ENCODE measurements around the gene VTN. TPM values are rescaled to one million over a fixed set of nuclear protein-coding genes. Genes with fewer than 3 reads are reported as not detected.

Gene VTN
- total and polyA plus RNA-seq, 4 experiments from 2014 or later, result 0.28 TPM; not detected in 3

- intact Hi-C loops (cut with micrococcal nuclease), result no loop called here
- POLR2A ChIA-PET (ENCODE audit: partially characterized antibody), result interaction anchor here (3.5 to 4.7 kb wide), 2 partner anchors 15 to 22 kb away, joined by 39 to 130 read pairs; partner anchors contain the start of genes POLDIP2 and TMEM97
- peaks cover 3 to 25% of the 10 kb centered on the region in 2 donors for H3K36me3 Mint-ChIP-seq
- peak overlapping the region; percentile 97 to 98 (median 97) for H3K27ac Mint-ChIP-seq
- H3K27me3 Mint-ChIP-seq, result no peaks in the 10 kb centered on the region
- H3K4me3 Mint-ChIP-seq, result peak overlapping the region; percentile 95 to 98 (median 97)
- peaks cover 27 to 62% (median 42%) of the 10 kb centered on the region in 4 donors for H3K4me1 Mint-ChIP-seq
- CTCF ChIA-PET (ENCODE audit: partially characterized antibody), result interaction anchor here (1.5 to 2.8 kb wide), 4 partner anchors 9 to 527 kb away, joined by 3 to 6 read pairs (median 4); no protein-coding TSS in a partner anchor
- Histone ChIP-seq H3K36me3 (ENCODE audit: insufficient read depth, low read length) (peaks cover 4% of the 10 kb centered on the region), H3K27me3 (ENCODE audit: insufficient read depth, low read length) (no peaks in the 10 kb centered on the region), H3K27ac (ENCODE audit: low read depth, low read length) (no peak overlapping the region), H3K9me3 (ENCODE audit: control insufficient read depth in 1 of 2, low read length in 2 of 2) (no peaks in the 10 kb centered on the region), H3K4me3 (ENCODE audit: low read length in 2 of 2) (peak overlapping the region in 1 of 2 donors; percentile 95), H3K4me1 (ENCODE audit: insufficient read depth, low read length) (peaks cover 30% of the 10 kb centered on the region)
- DNase-seq, result no peak
- no peaks in the 10 kb centered on the region for H3K9me3 Mint-ChIP-seq
Observed at GRCh38 chr17:28334171-28334570, 35.9 kb downstream of the VTN start.

- DNase-seq, result no peak
- peaks cover 27 to 55% (median 42%) of the 10 kb centered on the region in 4 donors for H3K4me1 Mint-ChIP-seq
- Histone ChIP-seq H3K36me3 (ENCODE audit: insufficient read depth, low read length) (no peaks in the 10 kb centered on the region), H3K4me3 (ENCODE audit: low read length in 2 of 2) (no peak overlapping the region), H3K27me3 (ENCODE audit: insufficient read depth, low read length) (no peaks in the 10 kb centered on the region), H3K4me1 (ENCODE audit: insufficient read depth, low read length) (peaks cover 30% of the 10 kb centered on the region), H3K9me3 (ENCODE audit: control insufficient read depth in 1 of 2, low read length in 2 of 2) (no peaks in the 10 kb centered on the region), H3K27ac (ENCODE audit: low read depth, low read length) (no peak overlapping the region)
- ChIA-PET POLR2A (ENCODE audit: partially characterized antibody) (interaction anchor here (0.9 to 4.7 kb wide), 3 partner anchors 14 to 23 kb away, joined by 4 to 130 read pairs (median 39); partner anchors contain the start of genes POLDIP2 and TMEM97), CTCF (ENCODE audit: partially characterized antibody) (interaction anchor here (1.4 to 2.8 kb wide), 4 partner anchors 8 to 83 kb away, joined by 3 to 6 read pairs (median 4); no protein-coding TSS in a partner anchor)
- peak overlapping the region in 1 of 8 donors; percentile 95 for H3K4me3 Mint-ChIP-seq
- intact Hi-C loops (cut with micrococcal nuclease), result no loop called here
- no peaks in the 10 kb centered on the region for H3K27me3 Mint-ChIP-seq
- no peaks in the 10 kb centered on the region for H3K9me3 Mint-ChIP-seq
- peak overlapping the region in 5 of 7 donors; percentile 64 to 98 (median 97) for H3K27ac Mint-ChIP-seq
- peaks cover 8 to 30% of the 10 kb centered on the region in 2 donors for H3K36me3 Mint-ChIP-seq
Observed at GRCh38 chr17:28333083-28333746, 36.9 kb downstream of the VTN start.

GRCh38 chr17:28331891-28332420 lies 38.2 kb downstream of the VTN start:
- H3K4me3 Mint-ChIP-seq, result peak overlapping the region in 1 of 8 donors; percentile 25
- ChIA-PET POLR2A (ENCODE audit: partially characterized antibody) (interaction anchor here (4.7 kb wide), 1 partner anchor 25 kb away, joined by 130 read pairs; the partner anchor contains the start of gene POLDIP2), CTCF (ENCODE audit: partially characterized antibody) (interaction anchor here (1.4 to 2.8 kb wide), 2 partner anchors 14 to 84 kb away, joined by 3 to 6 read pairs; no protein-coding TSS in a partner anchor)

GRCh38 chr17:28330671-28331070 lies 39.4 kb downstream of the VTN start:
- Histone ChIP-seq H3K27ac (ENCODE audit: low read depth, low read length) (no peak overlapping the region), H3K27me3 (ENCODE audit: insufficient read depth, low read length) (no peaks in the 10 kb centered on the region), H3K9me3 (ENCODE audit: control insufficient read depth in 1 of 2, low read length in 2 of 2) (no peaks in the 10 kb centered on the region), H3K4me3 (ENCODE audit: low read length in 2 of 2) (no peak overlapping the region), H3K4me1 (ENCODE audit: insufficient read depth, low read length) (peaks cover 14% of the 10 kb centered on the region), H3K36me3 (ENCODE audit: insufficient read depth, low read length) (peaks cover 6% of the 10 kb centered on the region)
- Mint-ChIP-seq H3K27me3 (no peaks in the 10 kb centered on the region), H3K4me3 (no peak overlapping the region), H3K27ac (peak overlapping the region in 1 of 7 donors; percentile 7), H3K4me1 (peaks cover 11 to 33% (median 25%) of the 10 kb centered on the region in 4 donors), H3K9me3 (no peaks in the 10 kb centered on the region), H3K36me3 (peaks cover 13 to 37% of the 10 kb centered on the region in 2 donors)
- DNase-seq, result no peak
- ChIA-PET POLR2A (ENCODE audit: partially characterized antibody) (interaction anchor here (0.8 to 0.9 kb wide), 2 partner anchors 26 to 621 kb away, joined by 3 read pairs; no protein-coding TSS in a partner anchor), CTCF (ENCODE audit: partially characterized antibody) (interaction anchor here (1.4 to 1.6 kb wide), 2 partner anchors 13 to 36 kb away, joined by 4 to 7 read pairs; no protein-coding TSS in a partner anchor)
- intact Hi-C loops (cut with micrococcal nuclease), result no loop called here

More at GRCh38 chr17:28331891-28332420, 38.2 kb downstream of the VTN start:
- Histone ChIP-seq H3K4me1 (ENCODE audit: insufficient read depth, low read length) (peaks cover 26% of the 10 kb centered on the region), H3K9me3 (ENCODE audit: control insufficient read depth in 1 of 2, low read length in 2 of 2) (no peaks in the 10 kb centered on the region), H3K4me3 (ENCODE audit: low read length in 2 of 2) (no peak overlapping the region), H3K27me3 (ENCODE audit: insufficient read depth, low read length) (no peaks in the 10 kb centered on the region), H3K27ac (ENCODE audit: low read depth, low read length) (no peak overlapping the region), H3K36me3 (ENCODE audit: insufficient read depth, low read length) (peaks cover 6% of the 10 kb centered on the region)
- peaks cover 13 to 36% of the 10 kb centered on the region in 2 donors for H3K36me3 Mint-ChIP-seq
- peaks cover 20 to 43% (median 34%) of the 10 kb centered on the region in 4 donors for H3K4me1 Mint-ChIP-seq
- H3K27ac Mint-ChIP-seq, result peak overlapping the region in 5 of 7 donors; percentile 12 to 63 (median 54)
- intact Hi-C loops (cut with micrococcal nuclease), result no loop called here
- H3K27me3 Mint-ChIP-seq, result no peaks in the 10 kb centered on the region
- no peak for DNase-seq
- no peaks in the 10 kb centered on the region for H3K9me3 Mint-ChIP-seq

GRCh38 chr17:28328325-28328724 lies 41.8 kb downstream of the VTN start:
- Mint-ChIP-seq H3K36me3 (peaks cover 13 to 32% of the 10 kb centered on the region in 2 donors), H3K4me1 (peaks cover 0 to 14% (median 7%) of the 10 kb centered on the region in 4 donors), H3K4me3 (no peak overlapping the region), H3K27me3 (no peaks in the 10 kb centered on the region), H3K27ac (no peak overlapping the region), H3K9me3 (no peaks in the 10 kb centered on the region)
- no peak for DNase-seq
- CTCF ChIA-PET (ENCODE audit: partially characterized antibody), result no interaction called here
- Histone ChIP-seq H3K4me3 (ENCODE audit: low read length in 2 of 2) (no peak overlapping the region), H3K9me3 (ENCODE audit: control insufficient read depth in 1 of 2, low read length in 2 of 2) (no peaks in the 10 kb centered on the region), H3K27me3 (ENCODE audit: insufficient read depth, low read length) (no peaks in the 10 kb centered on the region), H3K27ac (ENCODE audit: low read depth, low read length) (no peak overlapping the region), H3K36me3 (ENCODE audit: insufficient read depth, low read length) (peaks cover 6% of the 10 kb centered on the region), H3K4me1 (ENCODE audit: insufficient read depth, low read length) (no peaks in the 10 kb centered on the region)
- intact Hi-C loops (cut with micrococcal nuclease), result no loop called here
- POLR2A ChIA-PET (ENCODE audit: partially characterized antibody), result interaction anchor here (1.4 kb wide), 1 partner anchor 9 kb away, joined by 4 read pairs; the partner anchor contains the start of gene TMEM97

- peak overlapping the region in 1 of 7 donors; percentile 19 for H3K27ac Mint-ChIP-seq
- H3K36me3 ChIP-seq (ENCODE audit: insufficient read depth, low read length), result peaks cover 6% of the 10 kb centered on the region
- H3K9me3 ChIP-seq (ENCODE audit: control insufficient read depth in 1 of 2, low read length in 2 of 2), result no peaks in the 10 kb centered on the region
Observed at GRCh38 chr17:28327709-28328108, 42.4 kb downstream of the VTN start.

More at GRCh38 chr17:28327709-28328108, 42.4 kb downstream of the VTN start:
- H3K36me3 Mint-ChIP-seq, result peaks cover 13 to 32% of the 10 kb centered on the region in 2 donors
- H3K27me3 ChIP-seq (ENCODE audit: insufficient read depth, low read length), result no peaks in the 10 kb centered on the region
- no peak overlapping the region for H3K4me3 ChIP-seq (ENCODE audit: low read length in 2 of 2)
- H3K27me3 Mint-ChIP-seq, result no peaks in the 10 kb centered on the region
- H3K4me3 Mint-ChIP-seq, result no peak overlapping the region
- DNase-seq, result no peak
- H3K4me1 ChIP-seq (ENCODE audit: insufficient read depth, low read length), result no peaks in the 10 kb centered on the region
- ChIA-PET CTCF (ENCODE audit: partially characterized antibody) (no interaction called here), POLR2A (ENCODE audit: partially characterized antibody) (no interaction called here)
- peaks cover 0 to 8% (median 4%) of the 10 kb centered on the region in 4 donors for H3K4me1 Mint-ChIP-seq
- intact Hi-C loops (cut with micrococcal nuclease), result no loop called here
- H3K27ac ChIP-seq (ENCODE audit: low read depth, low read length), result no peak overlapping the region
- no peaks in the 10 kb centered on the region for H3K9me3 Mint-ChIP-seq
